HG03097 (cell line): ENCODE results near the gene SNX18.

Source experiments
- ATAC-seq: cut with Tn5 transposase; IDR thresholded peaks from one replicate; pipeline ENCODE4 v1.9.1; 2021; ENCODE audit not compliant: unreplicated experiment, low FRiP score

Gene SNX18

DNA sequence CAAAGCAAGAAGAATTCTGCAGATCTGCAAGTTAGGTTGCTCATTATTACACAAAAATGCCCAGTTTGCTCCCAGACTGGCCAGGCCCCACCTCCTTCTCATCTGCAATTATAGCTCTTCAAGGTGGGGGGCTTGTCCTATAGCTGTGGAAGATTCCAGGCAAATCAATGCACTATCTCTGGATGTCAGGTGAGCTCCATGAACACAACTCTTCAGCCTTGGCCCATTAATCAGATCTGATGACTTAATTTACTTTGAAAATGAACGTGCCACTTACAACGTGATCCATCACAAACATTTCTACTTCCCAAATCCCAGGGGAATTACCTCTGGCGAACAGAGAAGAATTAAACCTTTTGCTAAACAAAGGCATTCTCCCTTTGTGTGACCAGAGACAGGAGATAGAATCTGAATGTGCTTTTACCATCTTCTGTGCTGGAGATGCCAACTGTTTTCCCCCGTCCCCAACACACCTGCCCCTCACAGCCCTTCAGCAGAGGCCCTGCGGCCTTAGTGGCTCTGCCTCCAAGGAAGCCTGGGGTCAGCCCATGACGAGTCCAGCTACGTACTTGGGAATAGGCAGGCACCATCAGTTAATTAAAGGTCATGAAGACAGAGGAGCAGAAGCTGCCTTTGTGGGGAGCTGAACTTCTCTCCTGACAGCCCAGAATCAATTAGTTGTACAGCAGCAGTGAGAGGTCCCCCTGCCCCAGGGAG lies 60.5 kb downstream of the SNX18 start:
- ATAC-seq = no peak

DNA sequence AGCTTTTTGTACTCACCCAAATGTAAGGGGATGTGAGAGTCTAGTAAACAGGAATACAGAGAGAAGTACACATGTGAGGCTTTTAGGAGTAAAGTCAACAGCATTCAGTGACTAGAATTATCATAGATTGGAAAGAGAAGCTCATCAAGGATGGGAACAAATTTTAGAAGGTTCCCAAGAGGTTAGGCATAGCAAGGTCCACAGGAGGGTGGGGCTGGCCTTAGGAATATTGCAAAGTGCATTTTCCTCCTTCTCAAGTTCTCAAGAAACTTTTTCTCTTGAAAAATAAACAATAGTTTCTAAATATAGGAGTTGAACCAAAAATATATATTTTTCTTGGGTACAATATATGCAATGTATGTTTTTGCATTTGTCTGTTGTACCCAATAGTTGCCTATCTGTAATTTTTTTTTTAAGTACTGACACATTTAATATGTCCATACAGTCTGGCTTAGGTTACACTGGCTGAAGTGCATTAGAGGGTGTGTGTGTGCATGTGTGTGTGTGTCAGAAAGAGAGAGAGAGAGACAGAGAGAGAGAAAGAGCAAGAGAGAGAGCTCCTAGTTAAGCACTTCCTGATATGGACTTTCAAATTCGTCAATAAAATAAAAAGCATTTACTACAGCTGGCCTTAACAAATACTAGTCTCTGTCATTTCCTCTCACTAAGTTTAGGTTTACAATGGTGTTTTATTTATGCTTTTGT lies 62.2 kb downstream of the SNX18 start:
- no peak for ATAC-seq

DNA sequence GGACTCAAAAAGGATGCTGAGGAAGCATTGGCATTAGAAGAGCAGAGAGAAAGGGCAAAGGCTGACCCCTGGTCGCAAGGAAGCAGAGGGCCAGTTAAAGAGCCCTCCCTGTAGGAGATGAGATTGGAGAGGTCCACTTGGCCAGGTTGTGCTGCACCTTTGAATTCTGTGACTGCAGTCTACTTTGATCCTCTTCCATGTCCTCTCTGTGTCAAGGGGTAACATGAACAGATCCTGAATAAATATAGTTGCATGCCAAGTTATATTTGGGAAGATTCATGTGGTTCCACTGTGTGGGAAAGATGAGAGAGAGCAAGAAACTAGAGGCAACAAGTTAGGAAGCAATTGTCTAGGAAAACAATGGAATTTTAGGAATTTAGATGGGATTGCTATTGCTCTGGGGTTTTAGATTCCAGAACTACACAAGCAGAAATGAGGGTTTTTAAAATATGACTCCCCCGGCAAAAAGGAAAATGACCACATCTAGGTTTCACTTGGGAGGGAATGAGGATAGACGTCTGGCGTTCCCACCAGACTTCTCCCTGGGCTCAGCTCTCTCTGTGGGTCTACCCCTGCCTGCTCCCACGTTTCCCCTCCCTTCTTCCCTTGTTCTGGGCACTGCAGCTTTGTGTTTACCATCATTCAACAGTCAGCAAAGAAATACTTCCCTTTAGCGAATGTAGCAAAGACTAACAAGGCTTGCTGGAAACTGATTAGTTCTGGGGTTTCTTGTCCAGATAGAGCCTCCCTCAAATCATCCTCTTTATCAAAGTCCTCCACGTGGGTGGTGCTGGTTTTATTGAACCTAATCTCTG lies 63.6 kb downstream of the SNX18 start:
- ATAC-seq = no peak

DNA sequence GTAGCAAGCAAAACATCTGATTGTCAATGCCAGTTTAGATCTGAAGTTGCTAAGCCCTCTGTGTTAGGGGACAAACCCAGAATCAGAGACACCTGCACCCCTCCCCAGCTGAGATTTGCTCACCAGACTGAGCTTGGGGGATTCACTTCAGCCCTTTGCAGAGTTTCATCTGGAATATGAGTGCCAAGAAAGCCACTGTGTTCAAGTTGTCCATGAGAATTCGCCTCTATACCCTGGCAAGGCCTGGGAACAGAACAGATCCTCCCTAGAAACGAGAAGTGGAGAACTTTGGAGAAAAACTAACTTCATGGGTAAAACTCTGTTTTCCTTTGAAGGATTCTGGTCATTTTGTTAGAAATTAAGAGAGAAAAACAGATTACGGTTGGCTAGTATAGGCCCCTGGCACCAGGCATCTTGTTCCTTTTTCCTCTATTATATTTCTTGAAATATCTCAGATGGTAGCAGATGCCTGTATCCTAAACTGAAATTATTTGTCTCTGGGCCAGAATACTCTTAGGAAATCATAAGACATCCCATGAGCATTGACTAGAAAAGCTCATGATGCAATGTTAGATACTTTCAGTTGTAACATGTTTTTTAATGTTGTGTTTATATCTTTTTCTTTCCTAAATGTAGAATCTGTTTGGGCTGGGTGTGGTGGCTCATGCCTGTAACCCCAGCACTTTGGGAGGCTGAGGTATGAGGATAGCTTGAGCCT lies 64.4 kb downstream of the SNX18 start:
- no peak for ATAC-seq

DNA sequence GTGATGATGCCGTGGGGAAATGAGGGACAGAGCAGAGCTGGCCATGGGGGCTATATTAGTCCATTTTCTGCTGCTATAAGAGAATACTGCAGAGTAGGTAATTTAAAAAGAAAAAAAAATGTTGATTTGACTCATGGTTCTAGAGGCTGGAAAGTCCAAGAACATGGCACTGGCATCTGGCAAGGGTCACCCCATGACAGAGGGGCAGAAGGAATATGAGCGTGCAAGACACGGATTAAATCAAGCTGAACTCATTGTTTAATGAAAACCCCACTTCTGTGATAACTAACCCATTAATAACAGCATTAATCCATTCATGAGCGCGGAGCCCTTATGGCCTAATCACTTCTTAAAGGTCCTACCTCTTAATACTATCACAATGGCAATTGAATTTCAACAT lies 68.8 kb downstream of the SNX18 start:
- no peak for ATAC-seq

DNA sequence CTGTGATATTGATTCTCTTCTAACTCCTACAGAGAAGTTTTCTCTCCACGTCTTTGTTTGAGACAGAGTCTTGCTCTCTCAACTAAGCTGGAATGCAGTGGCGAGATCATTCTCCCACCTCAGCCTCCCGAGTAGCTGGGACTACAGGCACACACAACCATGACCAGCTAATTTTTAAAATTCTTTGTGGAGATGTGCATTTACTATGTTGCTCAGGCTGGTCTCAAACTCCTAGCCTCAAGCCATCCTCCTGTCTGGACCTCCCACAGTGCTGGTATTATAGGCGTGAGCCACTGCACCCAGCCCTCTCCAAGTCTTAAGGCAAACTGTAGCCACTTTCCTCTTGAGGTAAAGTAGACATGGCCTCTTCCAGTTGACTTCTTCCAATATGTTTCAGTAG lies 72.2 kb downstream of the SNX18 start:
- no peak for ATAC-seq

DNA sequence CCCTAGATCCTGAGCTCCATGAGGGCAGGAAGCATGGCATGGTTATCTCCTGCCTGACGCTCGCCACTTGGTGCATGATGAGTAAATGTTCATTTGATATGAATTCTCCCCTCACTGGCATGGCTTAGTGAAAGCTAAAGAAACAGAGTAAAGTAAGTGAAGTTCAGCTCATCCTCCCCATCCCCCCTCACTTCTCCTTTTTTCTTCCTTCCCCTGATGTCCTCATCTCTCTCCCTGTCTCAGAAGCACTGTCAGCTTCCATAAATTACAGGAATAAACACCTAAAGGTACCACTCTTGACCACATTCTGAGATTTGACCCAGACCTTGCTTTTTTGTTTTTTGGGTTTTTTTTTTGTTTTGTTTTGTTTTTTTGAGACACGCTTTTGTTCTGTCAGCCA lies 73.3 kb downstream of the SNX18 start:
- no peak for ATAC-seq

DNA sequence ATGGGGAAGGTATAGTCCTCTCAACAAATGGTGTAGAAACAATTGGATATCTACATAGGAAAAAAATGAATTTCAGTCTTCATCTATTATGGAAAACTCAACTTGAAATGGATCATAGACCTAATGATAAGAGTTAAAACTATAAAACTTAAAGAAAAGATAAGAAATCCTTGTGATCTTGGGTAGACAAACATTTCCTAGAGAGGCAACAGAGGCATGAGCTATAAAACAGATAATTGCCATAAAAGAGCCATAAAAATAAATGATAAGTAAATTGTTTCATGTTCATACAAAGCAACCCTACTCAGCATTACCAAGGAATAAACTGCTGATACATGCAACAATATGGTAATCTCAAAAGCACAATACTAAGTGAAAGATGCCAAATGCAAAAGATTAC lies 76.2 kb downstream of the SNX18 start:
- no peak for ATAC-seq

DNA sequence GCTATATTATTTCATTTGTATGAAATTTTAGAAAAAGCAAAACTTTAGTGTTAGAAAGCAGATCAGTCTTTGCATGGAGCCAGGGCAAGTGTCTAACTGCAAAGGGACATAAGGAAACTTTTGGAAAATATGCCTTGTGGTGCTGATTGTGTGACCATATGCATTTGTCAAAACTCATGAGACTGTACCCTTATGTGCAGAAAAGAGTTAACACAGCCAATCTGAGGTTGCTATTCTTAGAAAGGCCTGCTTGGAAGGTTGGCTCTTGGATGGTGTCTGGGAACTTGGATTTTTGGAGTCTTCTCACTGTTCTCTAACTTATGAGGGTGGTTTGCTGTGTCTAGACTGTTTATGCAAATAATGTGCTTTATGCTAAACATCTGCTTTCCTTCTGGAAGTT lies 76.6 kb downstream of the SNX18 start:
- ATAC-seq = no peak

DNA sequence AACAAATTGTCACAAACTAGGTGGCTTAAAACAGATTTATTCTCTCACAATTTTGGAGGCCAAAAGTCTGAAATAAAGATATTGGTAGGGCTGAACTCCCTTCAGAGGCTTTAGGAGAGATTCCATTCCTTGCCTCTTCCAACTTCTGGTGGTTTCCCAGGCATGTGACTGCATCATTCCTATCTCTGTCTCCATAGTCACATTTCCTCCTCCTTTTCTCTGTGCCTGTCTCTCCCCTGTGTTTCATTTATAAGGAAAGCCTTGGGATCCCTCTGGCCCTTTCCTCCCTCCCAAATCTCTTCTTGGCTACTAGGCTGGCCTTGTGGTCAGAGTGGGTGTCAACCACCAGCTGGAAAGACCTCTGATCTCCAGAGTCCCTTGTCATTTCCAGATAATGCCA lies 78.2 kb downstream of the SNX18 start:
- no peak for ATAC-seq
